Measurements from ENCODE around the gene ZYG11A. TPM values are rescaled to one million over a fixed set of nuclear protein-coding genes. Genes with fewer than 3 reads are reported as not detected.

The ZYG11A gene
- total RNA-seq, 2 experiments from 2014 or later = 0.13 to 0.16 TPM

- H3K27ac Mint-ChIP-seq = peak overlapping the region; percentile 30
- CTCF ChIA-PET = interaction anchor here (1.9 kb wide), 1 partner anchor 77 kb away, joined by 5 read pairs; the partner anchor contains the start of gene ZYG11A
Measured at GRCh38 chr1:52919723-52920483, 77.3 kb downstream of the ZYG11A start.

GRCh38 chr1:52920791-52921291 is 78.3 kb downstream of the ZYG11A start:
- Mint-ChIP-seq H3K27ac (peak overlapping the region; percentile 27), H3K36me3 (ENCODE audit: low read depth) (no peaks in the 10 kb centered on the region), H3K4me1 (ENCODE audit: low read depth) (peaks cover 23% of the 10 kb centered on the region), H3K4me3 (peak overlapping the region; percentile 74), H3K27me3 (no peaks in the 10 kb centered on the region), H3K9me3 (no peaks in the 10 kb centered on the region)
- intact Hi-C loops (cut with micrococcal nuclease) = no loop called here
- DNase-seq (no peak), ATAC-seq (no peak)
- ChIA-PET POLR2A (interaction anchor here (0.6 to 1.6 kb wide), 4 partner anchors 15 to 1952 kb away, joined by 3 to 6 read pairs (median 4); no protein-coding TSS in a partner anchor), CTCF (interaction anchor here (0.6 to 1.9 kb wide), 12 partner anchors 9 to 404 kb away, joined by 3 to 7 read pairs (median 4); partner anchors contain the start of gene ZYG11A)
- TF ChIP-seq CTCF (IDR thresholded peaks at IDR 0.05) = no peak

More at GRCh38 chr1:52919723-52920483, 77.3 kb downstream of the ZYG11A start:
- POLR2A ChIA-PET = interaction anchor here (1.1 to 1.3 kb wide), 2 partner anchors 7 to 276 kb away, joined by 3 read pairs; partner anchors contain the start of gene SCP2
- Mint-ChIP-seq H3K27me3 (no peaks in the 10 kb centered on the region), H3K36me3 (ENCODE audit: low read depth) (no peaks in the 10 kb centered on the region), H3K4me1 (ENCODE audit: low read depth) (peaks cover 23% of the 10 kb centered on the region), H3K4me3 (peak overlapping the region; percentile 1), H3K9me3 (no peaks in the 10 kb centered on the region)
- no peak for DNase-seq
- no peak for ATAC-seq
- no peak for TF ChIP-seq CTCF (IDR thresholded peaks at IDR 0.05)
- intact Hi-C loops (cut with micrococcal nuclease) = no loop called here

GRCh38 chr1:52925571-52926005 is 83.0 kb downstream of the ZYG11A start:
- DNase-seq = no peak
- intact Hi-C loops (cut with micrococcal nuclease) = no loop called here
- no peak for TF ChIP-seq CTCF (IDR thresholded peaks at IDR 0.05)
- Mint-ChIP-seq H3K4me3 (no peak overlapping the region), H3K27me3 (no peaks in the 10 kb centered on the region), H3K27ac (no peak overlapping the region), H3K9me3 (no peaks in the 10 kb centered on the region), H3K36me3 (ENCODE audit: low read depth) (no peaks in the 10 kb centered on the region), H3K4me1 (ENCODE audit: low read depth) (peaks cover 20% of the 10 kb centered on the region)
- no peak for ATAC-seq
- ChIA-PET POLR2A (no interaction called here), CTCF (no interaction called here)

GRCh38 chr1:52926864-52927211 is 84.3 kb downstream of the ZYG11A start:
- ChIA-PET POLR2A (interaction anchor here (0.8 to 1.7 kb wide), 2 partner anchors 8 to 12 kb away, joined by 3 read pairs; no protein-coding TSS in a partner anchor), CTCF (no interaction called here)
- H3K4me3 Mint-ChIP-seq = peak overlapping the region; percentile 75
- no peaks in the 10 kb centered on the region for H3K27me3 Mint-ChIP-seq
- H3K36me3 Mint-ChIP-seq (ENCODE audit: low read depth) = no peaks in the 10 kb centered on the region
- ATAC-seq (no peak), DNase-seq (no peak)
- peak overlapping the region; percentile 47 for H3K27ac Mint-ChIP-seq
- no peaks in the 10 kb centered on the region for H3K9me3 Mint-ChIP-seq
- H3K4me1 Mint-ChIP-seq (ENCODE audit: low read depth) = peaks cover 14% of the 10 kb centered on the region
- TF ChIP-seq CTCF (IDR thresholded peaks at IDR 0.05) = no peak
- intact Hi-C loops (cut with micrococcal nuclease) = no loop called here
